A549 (cell line): ENCODE results near the gene CDC42BPB. TPM values are rescaled to one million over a fixed set of nuclear protein-coding genes. Genes with fewer than 3 reads are reported as not detected.
A peak's percentile ranks its signal among the peaks of the same experiment; 100 is the strongest.

Experiments used
- ATAC-seq, 2 experiments: fragments of 200-7000 bp in 1 of 2; fragments of >200 bp in 1 of 2; cut with Nextera tagmentation in 1 of 2; cut with Tn5 transposase in 1 of 2; 3 replicates each; pipeline versions ENCODE4 v1.8.0 to v1.9.1; 2018 to 2020; ENCODE audit warnings: mild to moderate bottlenecking in 1 of 2, moderate library complexity in 1 of 2
- CTCF ChIA-PET: fragments of 300-600 bp; sonication (Branson Sonifier 250); formaldehyde crosslinking; extraction: SDS; loops from one replicate; lab custom pipeline; 2021; ENCODE audit warnings: antibody characterized with exemption, inconsistent platforms; lab: Yijun Ruan, JAX
- POLR2A ChIA-PET: fragments of 350-600 bp; formaldehyde crosslinking; extraction: SDS; loops from one replicate; lab custom pipeline; 2021; ENCODE audit warnings: antibody characterized with exemption, inconsistent platforms; lab: Yijun Ruan, JAX
- DNase-seq, 2 experiments: peaks; one replicate each; pipeline versions ENCODE4 v3.0.0 to v3.0.0-alpha.2; 2011 to 2016; ENCODE audit warnings: low read depth in 1 of 2, low spot score in 1 of 2
- FAIRE-seq: peaks from 2 replicates; lab custom pipeline; 2011; peaks lifted over from hg19 to GRCh38; lab: Jason Lieb, UNC
- H3K27ac ChIP-seq, 2 experiments: fragments of >200 bp; sonication (Bioruptor Twin); formaldehyde crosslinking; 3 replicates each; pipeline ENCODE4 v1.5.1; 2016 to 2017
- H3K4me1 ChIP-seq: fragments of >200 bp; sonication (Bioruptor Twin); formaldehyde crosslinking; 3 replicates; pipeline ENCODE4 v1.6.1; 2016
- H3K4me2 ChIP-seq: fragments of >200 bp; sonication (Bioruptor Twin); formaldehyde crosslinking; 3 replicates; pipeline ENCODE4 v1.6.1; 2016
- H3K4me3 ChIP-seq: fragments of >200 bp; sonication (Bioruptor Twin); formaldehyde crosslinking; 3 replicates; pipeline ENCODE4 v1.5.1; 2016
- H3K9me3 ChIP-seq: fragments of >200 bp; sonication (Bioruptor Twin); formaldehyde crosslinking; 3 replicates; pipeline ENCODE4 v1.6.1; 2016
- ATOH8 ChIP-seq: fragments of 250-450 bp; sonication (Bioruptor Pico); IDR thresholded peaks from 2 replicates; pipeline ENCODE4 v1.5.0; 2020; ENCODE audit warnings: low read depth, mild to moderate bottlenecking, moderate library complexity
- BHLHE40 ChIP-seq: IDR thresholded peaks from 2 replicates; pipeline ENCODE4 v1.6.1; 2012; ENCODE audit warnings: low read depth, low read length, inconsistent platforms
- EHF ChIP-seq: fragments of 250-450 bp; sonication (Bioruptor Pico); IDR thresholded peaks from 2 replicates; pipeline ENCODE4 v1.5.0; 2020; ENCODE audit warnings: mild to moderate bottlenecking
- EHMT2 ChIP-seq: fragments of 200-600 bp; sonication (generic); IDR thresholded peaks from 2 replicates; pipeline ENCODE4 v1.6.1; 2016; ENCODE audit warnings: antibody characterized with exemption, low read depth, mild to moderate bottlenecking, moderate library complexity
- ESRRA ChIP-seq: fragments of 150-350 bp; IDR thresholded peaks from 2 replicates; pipeline ENCODE4 v1.6.1; 2014; ENCODE audit warnings: mild to moderate bottlenecking, low read length, borderline replicate concordance
- FOSB ChIP-seq: fragments of 250-450 bp; sonication (Bioruptor Pico); IDR thresholded peaks from 2 replicates; pipeline ENCODE4 v1.5.0; 2020; ENCODE audit warnings: mild to moderate bottlenecking, moderate library complexity
- HDAC2 ChIP-seq: fragments of 200-600 bp; sonication (generic); IDR thresholded peaks from 2 replicates; pipeline ENCODE4 v1.6.1; 2016
- HES2 ChIP-seq: fragments of >200 bp; sonication (Bioruptor Twin); formaldehyde crosslinking; IDR thresholded peaks from 2 replicates; pipeline ENCODE4 v1.6.1; 2016
- HEYL ChIP-seq: fragments of 250-450 bp; sonication (Bioruptor Pico); IDR thresholded peaks from 2 replicates; pipeline ENCODE4 v1.8.0; 2021; ENCODE audit warnings: mild to moderate bottlenecking, moderate library complexity
- HMGXB4 ChIP-seq: fragments of 250-450 bp; sonication (Bioruptor Pico); IDR thresholded peaks from 2 replicates; pipeline ENCODE4 v1.5.0; 2021; ENCODE audit warnings: mild to moderate bottlenecking, moderate library complexity, borderline replicate concordance
- KDM5A ChIP-seq: fragments of 200-600 bp; sonication (generic); IDR thresholded peaks from 2 replicates; pipeline ENCODE4 v1.6.1; 2016; ENCODE audit warnings: antibody characterized with exemption, mild to moderate bottlenecking
- MAX ChIP-seq: IDR thresholded peaks from 2 replicates; pipeline ENCODE4 v1.6.1; 2012
- PHF8 ChIP-seq: fragments of 200-600 bp; sonication (generic); IDR thresholded peaks from 2 replicates; pipeline ENCODE4 v1.6.1; 2016; ENCODE audit warnings: low read depth, mild to moderate bottlenecking, antibody characterized with exemption, moderate library complexity, borderline replicate concordance
- POLR2A ChIP-seq: IDR thresholded peaks from 2 replicates; pipeline ENCODE4 v1.6.1; 2012; ENCODE audit warnings: mild to moderate bottlenecking, low read length
- POLR2AphosphoS2 ChIP-seq: conservative IDR thresholded peaks from 2 replicates; pipeline ENCODE4 v1.6.1; 2012; ENCODE audit warnings: low read length, improper control_type of control experiment, inconsistent platforms
- RAD21 ChIP-seq, 2 experiments: fragments of >200 bp in 1 of 2; sonication (Bioruptor Twin) in 1 of 2; formaldehyde crosslinking in 1 of 2; IDR thresholded peaks in 1 of 2; conservative IDR thresholded peaks in 1 of 2; 2 replicates in 1 of 2; 3 replicates in 1 of 2; pipeline ENCODE4 v1.6.1; 2012 to 2018; ENCODE audit warnings: inconsistent platforms in 1 of 2
- USF2 ChIP-seq: fragments of 450-650 bp; IDR thresholded peaks from 2 replicates; pipeline ENCODE4 v1.6.1; 2014; ENCODE audit warnings: antibody characterized with exemption
- ZSCAN20 ChIP-seq: fragments of 250-450 bp; sonication (Bioruptor Pico); IDR thresholded peaks from 2 replicates; pipeline ENCODE4 v1.8.0; 2022; ENCODE audit warnings: mild to moderate bottlenecking, moderate library complexity
- WGBS: methylation state at CpG from one replicate; pipeline ENCODE4 v1.1.6; 2017; ENCODE audit errors: missing lambda C conversion rate; 5-methylcytosine and 5-hydroxymethylcytosine counted together
- polyA plus RNA-seq, 4 experiments: library from polyadenylated mRNA; depleted of rRNA in 3 of 4; stranded (reverse); fragments of >200 nt; fragmentation: RNase III in 1 of 4; extraction: RNeasy Plus Mini Kit Qiagen cat#74134 plus additional on column Dnase treatment in 1 of 4; gene quantifications; 2 replicates in 3 of 4; 3 replicates in 1 of 4; pipeline ENCODE4 v1.2.3, GENCODE V29; 2011 to 2017

The CDC42BPB gene
- polyA plus RNA-seq, 2 of the 4 experiments (the other 2 are of a cell fraction), result 56.4 to 57.1 TPM

GRCh38 chr14:103057028-103057371 lies 349 bp downstream of the CDC42BPB start:
- ChIA-PET CTCF (interaction anchor here (0.6 to 1.4 kb wide), 4 partner anchors 18 to 84 kb away, joined by 3 to 6 read pairs (median 4); no protein-coding TSS in a partner anchor), POLR2A (interaction anchor here (1.2 kb wide), 1 partner anchor 11 kb away, joined by 3 read pairs; no protein-coding TSS in a partner anchor)
- Histone ChIP-seq H3K4me3 (peak overlapping the region; percentile 97), H3K4me2 (peak overlapping the region; percentile 89), H3K27ac (peak overlapping the region; percentile 97 to 98), H3K4me1 (peaks cover 34% of the 10 kb centered on the region), H3K9me3 (no peaks in the 10 kb centered on the region)
- 0% methylated on average over 5 of the region's 53 CpGs for WGBS
- peak; percentile 32 to 57; a peak in 4 of 6 replicates for ATAC-seq
- DNase-seq, result no peak
- TF ChIP-seq EHMT2, result no peak
- peak; percentile 40; the same call in 1 of the 2 replicates for TF ChIP-seq POLR2A
- TF ChIP-seq USF2, result no peak
- TF ChIP-seq ZSCAN20 (CRISPR knock-in tag), result no peak
- TF ChIP-seq KDM5A, result no peak
- TF ChIP-seq RAD21 (conservative IDR thresholded peaks at IDR 0.05 in 1 of 2, IDR thresholded peaks at IDR 0.05 in 1 of 2), result no peak
- no peak for TF ChIP-seq MAX
- no peak for TF ChIP-seq EHF (CRISPR knock-in tag)
- no peak for TF ChIP-seq ATOH8 (CRISPR knock-in tag)
- TF ChIP-seq HMGXB4 (CRISPR knock-in tag), result no peak
- TF ChIP-seq PHF8, result 0 out of 2 replicates have a peak, but pooled peaks have one; percentile 30
- no peak for FAIRE-seq

- ChIA-PET POLR2A (interaction anchor here (0.6 to 1.2 kb wide), 2 partner anchors 11 to 63 kb away, joined by 3 to 4 read pairs; no protein-coding TSS in a partner anchor), CTCF (interaction anchor here (1.0 to 1.4 kb wide), 4 partner anchors 12 to 84 kb away, joined by 3 to 6 read pairs (median 4); no protein-coding TSS in a partner anchor)
- H3K9me3 ChIP-seq, result no peaks in the 10 kb centered on the region
- FAIRE-seq (no peak), ATAC-seq (peak; percentile 52 to 72), DNase-seq (peak; percentile 57 to 73)
- H3K4me2 ChIP-seq, result peak overlapping the region; percentile 89
- peak overlapping the region; percentile 97 for H3K4me3 ChIP-seq
- H3K4me1 ChIP-seq, result peaks cover 38% of the 10 kb centered on the region
- TF ChIP-seq FOSB (CRISPR knock-in tag) (no peak), POLR2A (peak; percentile 28; the same call in 1 of the 2 replicates), HMGXB4 (CRISPR knock-in tag) (no peak)
- H3K27ac ChIP-seq, result peak overlapping the region; percentile 97 to 98
- WGBS, result 0% methylated on average over 15 of the region's 50 CpGs
Measured at GRCh38 chr14:103056322-103057027, 874 bp downstream of the CDC42BPB start.

GRCh38 chr14:103055695-103056094 lies 1.7 kb downstream of the CDC42BPB start:
- FAIRE-seq, result no peak
- WGBS, result 67% methylated on average over 8 of the region's 8 CpGs
- Histone ChIP-seq H3K4me1 (peaks cover 46% of the 10 kb centered on the region), H3K9me3 (no peaks in the 10 kb centered on the region), H3K4me3 (peak overlapping the region; percentile 97), H3K4me2 (peak overlapping the region; percentile 89)
- ChIA-PET POLR2A (interaction anchor here (0.6 kb wide), 1 partner anchor 62 kb away, joined by 4 read pairs; no protein-coding TSS in a partner anchor), CTCF (interaction anchor here (1.0 to 1.4 kb wide), 3 partner anchors 12 to 19 kb away, joined by 4 to 6 read pairs (median 6); no protein-coding TSS in a partner anchor)
- TF ChIP-seq BHLHE40, result no peak
- no peak for TF ChIP-seq HDAC2
- no peak for TF ChIP-seq HES2
- TF ChIP-seq HEYL (CRISPR knock-in tag), result no peak
- TF ChIP-seq EHF (CRISPR knock-in tag), result no peak
- TF ChIP-seq POLR2AphosphoS2, result no peak
- no peak for TF ChIP-seq KDM5A
- TF ChIP-seq ZSCAN20 (CRISPR knock-in tag), result no peak
- TF ChIP-seq ESRRA, result no peak
- TF ChIP-seq, all 56 proteins: peak for 0
- H3K27ac ChIP-seq, result peak overlapping the region; percentile 97 to 98
- DNase-seq, result no peak
- ATAC-seq, result no peak
